Panc1 (cell line): ENCODE measurements around the gene BOC. TPM values are rescaled to one million over a fixed set of nuclear protein-coding genes. Genes with fewer than 3 reads are reported as not detected.

Experiments
- ATAC-seq: fragments of 200-7000 bp; cut with Tn5 transposase; 2 replicates; pipeline ENCODE4 v1.9.1; 2020; ENCODE audit warnings: mild to moderate bottlenecking, moderate library complexity
- BruUV-seq: library from RNA; stranded (reverse); fragments of 400-500 nt; replicated peaks from 2 replicates; lab custom pipeline; 2021; lab: Mats Ljungman, UMichigan
- CTCF ChIA-PET: fragments of 300-600 bp; sonication (Branson Sonifier 250); formaldehyde crosslinking; loops from one replicate; lab custom pipeline; 2022; ENCODE audit warnings: antibody characterized with exemption; lab: Charles Lee
- POLR2A ChIA-PET: fragments of 300-600 bp; sonication (Branson Sonifier 250); formaldehyde crosslinking; loops from one replicate; lab custom pipeline; 2022; ENCODE audit warnings: antibody characterized with exemption; lab: Charles Lee
- DNase-seq: peaks from one replicate; pipeline ENCODE4 v3.0.0-alpha.2; 2010; ENCODE audit warnings: low read depth, low spot score
- H3K27ac ChIP-seq: 2 replicates; pipeline ENCODE4 v1.5.1; 2011; ENCODE audit warnings: mild to moderate bottlenecking, low read length, inconsistent platforms
- H3K27me3 ChIP-seq: fragments of 200-500 bp; sonication (Bioruptor generic); 2 replicates; pipeline ENCODE4 v1.6.0; 2014; ENCODE audit warnings: low read length, inconsistent platforms; ENCODE audit not compliant: control insufficient read depth, insufficient read depth
- H3K36me3 ChIP-seq: fragments of 200-500 bp; sonication (Bioruptor generic); 2 replicates; pipeline ENCODE4 v1.5.1; 2014; ENCODE audit warnings: inconsistent platforms, mild to moderate bottlenecking, low read length, moderate library complexity; ENCODE audit not compliant: control insufficient read depth, insufficient read depth
- H3K4me1 ChIP-seq: 2 replicates; pipeline ENCODE4 v1.5.1; 2011; ENCODE audit warnings: inconsistent platforms, mild to moderate bottlenecking, low read length, moderate library complexity; ENCODE audit not compliant: control insufficient read depth, insufficient read depth
- H3K4me3 ChIP-seq, 2 experiments: 2 replicates each; pipeline ENCODE4 v1.5.1; 2011 to 2012; ENCODE audit warnings: low read depth in 2 of 2, low read length in 2 of 2, mild to moderate bottlenecking in 2 of 2, inconsistent platforms in 1 of 2, moderate library complexity in 1 of 2
- H3K9me3 ChIP-seq: fragments of 200-500 bp; sonication (Bioruptor generic); 2 replicates; pipeline ENCODE4 v1.5.1; 2014; ENCODE audit warnings: low read depth, mild to moderate bottlenecking, inconsistent platforms, low read length, moderate library complexity; ENCODE audit not compliant: control insufficient read depth, insufficient read depth
- POLR2AphosphoS5 ChIP-seq: IDR thresholded peaks from 2 replicates; pipeline ENCODE4 v1.6.1; 2012; ENCODE audit warnings: mild to moderate bottlenecking, low read depth, low read length, moderate library complexity
- SIN3A ChIP-seq: IDR thresholded peaks from 2 replicates; pipeline ENCODE4 v1.6.1; 2012; ENCODE audit warnings: low read depth, mild to moderate bottlenecking, low read length, moderate library complexity, borderline replicate concordance; ENCODE audit not compliant: insufficient read depth
- TCF7L2 ChIP-seq: IDR thresholded peaks from 2 replicates; pipeline ENCODE4 v1.6.1; 2011; ENCODE audit warnings: mild to moderate bottlenecking, low read depth, low read length, inconsistent platforms
- in situ Hi-C: cut with HindIII; loops from 2 replicates; pipeline ENCODE4 v1.10.0; 2016; ENCODE audit warnings: low sequenced_read_pairs, low pct_unique_long_range_greater_than_20kb
- intact Hi-C: fragments of 100-400 bp; cut with micrococcal nuclease; formaldehyde crosslinking; loops from one replicate; pipeline ENCODE4 v1.10.0; 2022; ENCODE audit not compliant: unreplicated experiment
- total RNA-seq: library from RNA; stranded (reverse); gene quantifications from one replicate; pipeline ENCODE4 v1.2.1, GENCODE V29; 2021; ENCODE audit not compliant: unreplicated experiment
- TF ChIP-seq, protein P1 (sequence below), 2 experiments: IDR thresholded peaks; 2 replicates each; pipeline ENCODE4 v1.6.1; 2011 to 2012; ENCODE audit warnings: low read depth in 2 of 2, control low read depth in 1 of 2, low read length in 1 of 2, mild to moderate bottlenecking in 1 of 2, moderate library complexity in 1 of 2; ENCODE audit not compliant: insufficient read depth in 1 of 2
- TF ChIP-seq, protein P2 (sequence below): fragments of 450-650 bp; IDR thresholded peaks from 2 replicates; pipeline ENCODE4 v1.5.1; 2017; ENCODE audit warnings: mild to moderate bottlenecking

BOC gene
- total RNA-seq, 1 experiment from 2014 or later, result 0.33 TPM

DNA sequence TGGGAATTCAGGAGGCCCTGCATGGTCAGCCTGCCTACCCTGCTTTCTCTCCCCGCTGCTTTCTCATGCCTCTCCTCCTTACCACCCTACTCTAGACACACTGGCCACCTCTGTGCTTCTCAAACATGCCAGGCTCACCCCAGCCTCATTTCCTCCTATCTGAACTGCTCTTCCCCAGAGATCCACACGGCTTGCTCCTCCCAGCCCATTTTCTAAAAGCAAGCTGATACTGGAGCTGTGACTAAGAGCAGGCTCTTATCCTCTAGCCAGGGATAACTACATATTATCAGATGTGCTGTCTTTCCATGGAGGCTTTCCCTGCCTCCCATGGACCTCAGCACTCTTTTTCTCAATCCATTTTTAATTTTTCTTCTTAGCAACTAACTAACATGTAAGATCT lies 85.9 kb downstream of the BOC start:
- ATAC-seq, result no peak
- intact Hi-C loops, result no loop called here
- CTCF ChIA-PET, result no interaction called here

DNA sequence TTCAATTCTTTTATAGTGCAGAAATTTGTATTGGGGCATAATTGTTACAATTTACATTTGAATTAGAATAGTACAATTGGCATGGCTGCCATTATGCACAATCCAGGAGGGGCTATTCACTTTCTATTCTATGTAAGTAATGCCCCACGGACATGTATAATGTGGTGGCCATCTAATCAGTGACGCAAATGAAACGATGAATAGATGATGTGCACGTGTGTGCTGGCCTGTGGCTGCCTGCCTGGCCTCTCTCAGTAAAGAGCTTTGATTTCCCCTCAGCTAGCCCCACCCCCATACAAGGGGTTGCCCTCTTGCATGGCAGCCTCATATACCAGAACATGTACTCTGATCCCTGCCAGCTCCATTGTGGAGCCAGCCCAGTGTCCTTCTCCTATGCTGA lies 86.5 kb downstream of the BOC start:
- no peak overlapping the region for H3K27ac ChIP-seq
- in situ Hi-C loops, result no loop called here

More for the DNA sequence above, 85.9 kb downstream of the BOC start:
- Histone ChIP-seq H3K36me3 (no peaks in the 10 kb centered on the region), H3K9me3 (no peaks in the 10 kb centered on the region), H3K27me3 (peaks cover 1% of the 10 kb centered on the region; the same call in 1 of the 2 replicates), H3K4me3 (no peak overlapping the region), H3K4me1 (no peaks in the 10 kb centered on the region), H3K27ac (no peak overlapping the region)
- in situ Hi-C loops, result no loop called here
- BruUV-seq, result no TSS peak
- POLR2A ChIA-PET, result no interaction called here
- no peak for DNase-seq
- TF ChIP-seq POLR2AphosphoS5 (no peak), SIN3A (no peak), TCF7L2 (no peak)
- TF ChIP-seq, protein P1, sequence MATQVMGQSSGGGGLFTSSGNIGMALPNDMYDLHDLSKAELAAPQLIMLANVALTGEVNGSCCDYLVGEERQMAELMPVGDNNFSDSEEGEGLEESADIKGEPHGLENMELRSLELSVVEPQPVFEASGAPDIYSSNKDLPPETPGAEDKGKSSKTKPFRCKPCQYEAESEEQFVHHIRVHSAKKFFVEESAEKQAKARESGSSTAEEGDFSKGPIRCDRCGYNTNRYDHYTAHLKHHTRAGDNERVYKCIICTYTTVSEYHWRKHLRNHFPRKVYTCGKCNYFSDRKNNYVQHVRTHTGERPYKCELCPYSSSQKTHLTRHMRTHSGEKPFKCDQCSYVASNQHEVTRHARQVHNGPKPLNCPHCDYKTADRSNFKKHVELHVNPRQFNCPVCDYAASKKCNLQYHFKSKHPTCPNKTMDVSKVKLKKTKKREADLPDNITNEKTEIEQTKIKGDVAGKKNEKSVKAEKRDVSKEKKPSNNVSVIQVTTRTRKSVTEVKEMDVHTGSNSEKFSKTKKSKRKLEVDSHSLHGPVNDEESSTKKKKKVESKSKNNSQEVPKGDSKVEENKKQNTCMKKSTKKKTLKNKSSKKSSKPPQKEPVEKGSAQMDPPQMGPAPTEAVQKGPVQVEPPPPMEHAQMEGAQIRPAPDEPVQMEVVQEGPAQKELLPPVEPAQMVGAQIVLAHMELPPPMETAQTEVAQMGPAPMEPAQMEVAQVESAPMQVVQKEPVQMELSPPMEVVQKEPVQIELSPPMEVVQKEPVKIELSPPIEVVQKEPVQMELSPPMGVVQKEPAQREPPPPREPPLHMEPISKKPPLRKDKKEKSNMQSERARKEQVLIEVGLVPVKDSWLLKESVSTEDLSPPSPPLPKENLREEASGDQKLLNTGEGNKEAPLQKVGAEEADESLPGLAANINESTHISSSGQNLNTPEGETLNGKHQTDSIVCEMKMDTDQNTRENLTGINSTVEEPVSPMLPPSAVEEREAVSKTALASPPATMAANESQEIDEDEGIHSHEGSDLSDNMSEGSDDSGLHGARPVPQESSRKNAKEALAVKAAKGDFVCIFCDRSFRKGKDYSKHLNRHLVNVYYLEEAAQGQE (IDR thresholded peaks at IDR 0.05; ENCODE audit: insufficient read depth in 1 of 2, low read depth in 2 of 2, low read length in 1 of 2), result no peak
- TF ChIP-seq, protein P2, sequence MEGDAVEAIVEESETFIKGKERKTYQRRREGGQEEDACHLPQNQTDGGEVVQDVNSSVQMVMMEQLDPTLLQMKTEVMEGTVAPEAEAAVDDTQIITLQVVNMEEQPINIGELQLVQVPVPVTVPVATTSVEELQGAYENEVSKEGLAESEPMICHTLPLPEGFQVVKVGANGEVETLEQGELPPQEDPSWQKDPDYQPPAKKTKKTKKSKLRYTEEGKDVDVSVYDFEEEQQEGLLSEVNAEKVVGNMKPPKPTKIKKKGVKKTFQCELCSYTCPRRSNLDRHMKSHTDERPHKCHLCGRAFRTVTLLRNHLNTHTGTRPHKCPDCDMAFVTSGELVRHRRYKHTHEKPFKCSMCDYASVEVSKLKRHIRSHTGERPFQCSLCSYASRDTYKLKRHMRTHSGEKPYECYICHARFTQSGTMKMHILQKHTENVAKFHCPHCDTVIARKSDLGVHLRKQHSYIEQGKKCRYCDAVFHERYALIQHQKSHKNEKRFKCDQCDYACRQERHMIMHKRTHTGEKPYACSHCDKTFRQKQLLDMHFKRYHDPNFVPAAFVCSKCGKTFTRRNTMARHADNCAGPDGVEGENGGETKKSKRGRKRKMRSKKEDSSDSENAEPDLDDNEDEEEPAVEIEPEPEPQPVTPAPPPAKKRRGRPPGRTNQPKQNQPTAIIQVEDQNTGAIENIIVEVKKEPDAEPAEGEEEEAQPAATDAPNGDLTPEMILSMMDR, result no peak

More for the DNA sequence above, 86.5 kb downstream of the BOC start:
- no peaks in the 10 kb centered on the region for H3K4me1 ChIP-seq
- no peak for ATAC-seq
- no peaks in the 10 kb centered on the region for H3K9me3 ChIP-seq
- CTCF ChIA-PET, result no interaction called here
- no peak overlapping the region for H3K4me3 ChIP-seq
- intact Hi-C loops, result no loop called here
- no peaks in the 10 kb centered on the region for H3K36me3 ChIP-seq
- POLR2A ChIA-PET, result no interaction called here
- TF ChIP-seq, protein P2, result no peak
- no peak for TF ChIP-seq TCF7L2
- TF ChIP-seq SIN3A, result no peak
- no peak for TF ChIP-seq POLR2AphosphoS5
- TF ChIP-seq, protein P1 (IDR thresholded peaks at IDR 0.05; ENCODE audit: insufficient read depth in 1 of 2, low read depth in 2 of 2, low read length in 1 of 2), result no peak
- H3K27me3 ChIP-seq, result no peaks in the 10 kb centered on the region; the same call in 1 of the 2 replicates
- BruUV-seq, result no TSS peak
- no peak for DNase-seq
